PC-9 (cell line): ENCODE data around the gene SUFU.

Source experiments
- CTCF ChIP-seq: fragments of 200-600 bp; sonication (generic); conservative IDR thresholded peaks from 2 replicates; pipeline ENCODE4 v1.6.1; 2017; ENCODE audit warnings: mixed run types, antibody characterized with exemption, mild to moderate bottlenecking, moderate library complexity
- EZH2 ChIP-seq: fragments of 200-600 bp; sonication (generic); IDR thresholded peaks from 2 replicates; pipeline ENCODE4 v1.8.0; 2017; ENCODE audit warnings: antibody characterized with exemption, low read depth

- no peak for TF ChIP-seq CTCF
- no peak for TF ChIP-seq EZH2
Observed at GRCh38 chr10:102617816-102618215, 114.0 kb downstream of the SUFU start.
